HepG2 (cell line): Measurements from ENCODE around the gene C19orf44. TPM values are rescaled to one million over a fixed set of nuclear protein-coding genes. Genes with fewer than 3 reads are reported as not detected.

ENCODE experiments used
- ARID2 ChIP-seq: sonication (generic); formaldehyde crosslinking; IDR thresholded peaks from 2 replicates; pipeline ENCODE4 v1.8.1; 2022; ENCODE audit warnings: mild to moderate bottlenecking, missing genetic modification reagents, borderline replicate concordance
- CREB1 ChIP-seq, 2 experiments: fragments of 450-650 bp in 1 of 2; IDR thresholded peaks; 2 replicates each; pipeline ENCODE4 v1.6.1; 2016 to 2017; ENCODE audit warnings: control low read depth in 1 of 2, mild to moderate bottlenecking in 1 of 2, missing compliant biosample characterization in 1 of 2, missing genetic modification characterization in 1 of 2
- EP300 ChIP-seq, 3 experiments: sonication (generic) in 1 of 3; formaldehyde crosslinking in 1 of 3; IDR thresholded peaks; 2 replicates each; pipeline versions ENCODE4 v1.5.1 to v1.6.1; 2011 to 2020; ENCODE audit warnings: low read depth in 2 of 3, low read length in 2 of 3, borderline replicate concordance in 1 of 3, improper control_type of control experiment in 1 of 3, mild to moderate bottlenecking in 1 of 3, missing genetic modification reagents in 1 of 3, moderate library complexity in 1 of 3
- GATAD1 ChIP-seq: IDR thresholded peaks from 2 replicates; pipeline ENCODE4 v1.6.1; 2016; ENCODE audit warnings: missing genetic modification reagents, missing compliant biosample characterization
- HIVEP1 ChIP-seq: sonication (generic); formaldehyde crosslinking; IDR thresholded peaks from 2 replicates; pipeline ENCODE4 v1.4.0; 2020; ENCODE audit warnings: mild to moderate bottlenecking, missing genetic modification reagents
- HMG20B ChIP-seq: conservative IDR thresholded peaks from 2 replicates; pipeline ENCODE4 v1.6.1; 2016; ENCODE audit warnings: missing genetic modification reagents, missing compliant biosample characterization
- HNRNPH1 ChIP-seq: fragments of 200-400 bp; formaldehyde crosslinking; optimal IDR thresholded peaks from 2 replicates; pipeline ENCODE3; 2017; ENCODE audit warnings: mild to moderate bottlenecking, low read depth, low read length
- MAX ChIP-seq: IDR thresholded peaks from 2 replicates; pipeline ENCODE4 v1.6.1; 2012; ENCODE audit warnings: inconsistent platforms
- MAZ ChIP-seq, 2 experiments: sonication (generic) in 1 of 2; formaldehyde crosslinking in 1 of 2; IDR thresholded peaks; 2 replicates each; pipeline versions ENCODE4 v1.5.0 to v1.6.1; 2012 to 2020; ENCODE audit warnings: low read depth in 2 of 2, mild to moderate bottlenecking in 2 of 2, borderline replicate concordance in 1 of 2, improper control_type of control experiment in 1 of 2, low read length in 1 of 2, missing genetic modification reagents in 1 of 2, moderate library complexity in 1 of 2
- MXI1 ChIP-seq: IDR thresholded peaks from 3 replicates; pipeline ENCODE4 v1.6.1; 2012; ENCODE audit warnings: low read depth, low read length, inconsistent platforms, borderline replicate concordance
- NFE2L2 ChIP-seq: fragments of 150-350 bp; IDR thresholded peaks from 2 replicates; pipeline ENCODE4 v1.6.1; 2014; ENCODE audit warnings: low read length
- NFYC ChIP-seq: IDR thresholded peaks from 2 replicates; pipeline ENCODE4 v1.6.1; 2016; ENCODE audit warnings: missing genetic modification reagents, missing compliant biosample characterization
- RBM22 ChIP-seq: fragments of 200-400 bp; formaldehyde crosslinking; optimal IDR thresholded peaks from 2 replicates; pipeline ENCODE3; 2017; ENCODE audit warnings: mild to moderate bottlenecking, low read length, moderate library complexity
- RXRB ChIP-seq: IDR thresholded peaks from 2 replicates; pipeline ENCODE4 v1.6.1; 2016; ENCODE audit warnings: borderline replicate concordance, missing genetic modification reagents, missing compliant biosample characterization
- SAFB2 ChIP-seq: sonication (generic); formaldehyde crosslinking; IDR thresholded peaks from 2 replicates; pipeline ENCODE4 v1.5.1; 2020; ENCODE audit warnings: missing genetic modification reagents, low read depth, mild to moderate bottlenecking, borderline replicate concordance
- SALL2 ChIP-seq: sonication (generic); formaldehyde crosslinking; IDR thresholded peaks from 2 replicates; pipeline ENCODE4 v1.8.1; 2023; ENCODE audit warnings: mild to moderate bottlenecking, missing genetic modification reagents, inconsistent platforms
- SAP130 ChIP-seq: IDR thresholded peaks from 2 replicates; pipeline ENCODE4 v1.6.1; 2016; ENCODE audit warnings: low read depth
- TCF7 ChIP-seq: sonication (generic); IDR thresholded peaks from 2 replicates; pipeline ENCODE4 v1.6.1; 2016; ENCODE audit warnings: antibody characterized with exemption, low read depth
- TFDP2 ChIP-seq: sonication (generic); formaldehyde crosslinking; IDR thresholded peaks from 2 replicates; pipeline ENCODE4 v1.4.0; 2020; ENCODE audit warnings: missing genetic modification reagents
- WIZ ChIP-seq: sonication (generic); formaldehyde crosslinking; IDR thresholded peaks from 2 replicates; pipeline ENCODE4 v1.5.1; 2020; ENCODE audit warnings: mild to moderate bottlenecking, missing genetic modification reagents
- ZNF234 ChIP-seq: sonication (generic); formaldehyde crosslinking; conservative IDR thresholded peaks from 2 replicates; pipeline ENCODE4 v1.5.1; 2020; ENCODE audit warnings: mild to moderate bottlenecking, missing genetic modification reagents
- ZNF256 ChIP-seq: sonication (generic); formaldehyde crosslinking; conservative IDR thresholded peaks from 2 replicates; pipeline ENCODE4 v1.4.0; 2020; ENCODE audit warnings: missing genetic modification reagents
- ZNF30 ChIP-seq: sonication (generic); formaldehyde crosslinking; IDR thresholded peaks from 2 replicates; pipeline ENCODE4 v1.5.0; 2020; ENCODE audit warnings: mild to moderate bottlenecking, missing genetic modification reagents
- ZNF414 ChIP-seq: sonication (generic); formaldehyde crosslinking; IDR thresholded peaks from 2 replicates; pipeline ENCODE4 v1.5.0; 2020; ENCODE audit warnings: missing genetic modification reagents
- ZNF777 ChIP-seq: sonication (generic); formaldehyde crosslinking; IDR thresholded peaks from 2 replicates; pipeline ENCODE4 v1.4.0; 2020; ENCODE audit warnings: missing genetic modification reagents
- ZNF878 ChIP-seq: sonication (generic); formaldehyde crosslinking; IDR thresholded peaks from 2 replicates; pipeline ENCODE4 v1.8.1; 2023; ENCODE audit warnings: mild to moderate bottlenecking, missing genetic modification reagents, moderate library complexity
- ZNF891 ChIP-seq: sonication (generic); formaldehyde crosslinking; IDR thresholded peaks from 2 replicates; pipeline ENCODE4 v1.5.0; 2020; ENCODE audit warnings: mild to moderate bottlenecking, missing genetic modification reagents
- polyA plus RNA-seq, 8 experiments: library from polyadenylated mRNA; depleted of rRNA in 3 of 8; stranded (reverse) in 7 of 8; unstranded in 1 of 8; fragments of >200 nt; fragmentation: Illumina TruSeq in 4 of 8; extraction: Trizol in 4 of 8; gene quantifications; 2 replicates each; pipeline versions ENCODE4 v1.2.1 to v1.2.3, GENCODE V29; 2011 to 2016; ENCODE audit warnings: low read depth in 4 of 8, missing spikeins in 1 of 8, mixed read lengths in 1 of 8; ENCODE audit not compliant: insufficient read depth in 1 of 8
- total RNA-seq, 5 experiments: library from RNA; depleted of rRNA; stranded (reverse); fragments of >200 nt; fragmentation: Illumina TruSeq; extraction: Trizol; gene quantifications; 2 replicates each; pipeline ENCODE4 v1.2.3, GENCODE V29; 2016; ENCODE audit warnings: low read depth in 1 of 5
- TF ChIP-seq, protein P1 (sequence below): sonication (generic); formaldehyde crosslinking; conservative IDR thresholded peaks from 2 replicates; pipeline ENCODE4 v1.5.0; 2020; ENCODE audit warnings: missing genetic modification reagents

C19orf44 gene
- total and polyA plus RNA-seq, 2 of the 13 experiments (the other 11 are each of a cell fraction or from before 2014, with no cell fraction given) = 3.2 to 4.3 TPM

DNA sequence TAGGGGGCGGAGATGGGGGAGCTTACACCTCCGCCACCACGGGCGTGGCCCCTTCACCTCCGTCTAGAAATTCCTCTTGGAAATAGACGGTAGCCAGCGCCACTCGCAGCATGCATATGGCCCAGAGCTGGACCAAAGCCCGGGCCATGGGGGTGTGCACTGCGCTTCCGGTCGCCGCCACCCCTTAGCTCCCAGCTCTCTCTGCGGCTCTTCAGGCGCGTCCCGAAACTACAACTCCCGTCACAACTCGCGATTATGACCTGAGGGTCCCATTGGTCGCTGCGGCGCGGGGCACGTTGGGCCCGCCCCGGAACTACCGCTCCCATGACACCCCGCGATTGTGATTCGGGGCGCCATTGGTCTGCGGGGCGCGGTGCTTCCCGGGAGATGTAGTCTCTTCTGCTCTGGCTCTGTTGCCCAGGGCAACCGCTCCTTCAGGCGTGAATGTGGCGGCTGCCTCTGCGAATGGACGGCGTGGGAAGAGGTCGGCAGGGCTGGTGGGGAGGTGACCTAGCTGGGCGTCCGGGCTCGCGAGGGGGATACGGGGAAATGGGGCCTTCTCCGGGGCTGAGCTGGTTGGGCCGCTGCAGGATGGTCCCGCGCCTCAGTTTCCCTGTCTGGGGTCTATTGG, at the start of gene C19orf44, which contains the start of gene CALR3 (continued):
- TF ChIP-seq ZNF414 = peak; percentile 76; the same call in 1 of the 2 replicates
- TF ChIP-seq ZNF878 (CRISPR knock-in tag) = no peak
- TF ChIP-seq ZNF234 (CRISPR knock-in tag) = no peak
- peak; percentile 100 for TF ChIP-seq NFYC
- TF ChIP-seq ZNF30 (CRISPR knock-in tag) = no peak
- TF ChIP-seq SAFB2 (CRISPR knock-in tag) = no peak
- no peak for TF ChIP-seq NFE2L2
- TF ChIP-seq WIZ (CRISPR knock-in tag) = no peak
- TF ChIP-seq RXRB = peak; percentile 50; the same call in 1 of the 2 replicates
- no peak for TF ChIP-seq HMG20B (CRISPR knock-in tag)
- 0 out of 2 replicates have a peak, but pooled peaks have one; percentile 21 for TF ChIP-seq ZNF256 (CRISPR knock-in tag)
- peak; percentile 95 for TF ChIP-seq MXI1
- TF ChIP-seq MAX = peak; percentile 64
- peak; percentile 86 for TF ChIP-seq GATAD1 (CRISPR knock-in tag)
- peak in 1 of 2 experiments; percentile 3; a peak in 1 of 4 replicates for TF ChIP-seq EP300 (IDR thresholded peaks at IDR 0.05; ENCODE audit: low read depth in 2 of 2, low read length in 2 of 2)
- TF ChIP-seq EP300 (CRISPR knock-in tag; IDR thresholded peaks at IDR 0.05; ENCODE audit: borderline replicate concordance) = no peak
- TF ChIP-seq TFDP2 (CRISPR knock-in tag) = peak; percentile 85
- TF ChIP-seq, protein P1, sequence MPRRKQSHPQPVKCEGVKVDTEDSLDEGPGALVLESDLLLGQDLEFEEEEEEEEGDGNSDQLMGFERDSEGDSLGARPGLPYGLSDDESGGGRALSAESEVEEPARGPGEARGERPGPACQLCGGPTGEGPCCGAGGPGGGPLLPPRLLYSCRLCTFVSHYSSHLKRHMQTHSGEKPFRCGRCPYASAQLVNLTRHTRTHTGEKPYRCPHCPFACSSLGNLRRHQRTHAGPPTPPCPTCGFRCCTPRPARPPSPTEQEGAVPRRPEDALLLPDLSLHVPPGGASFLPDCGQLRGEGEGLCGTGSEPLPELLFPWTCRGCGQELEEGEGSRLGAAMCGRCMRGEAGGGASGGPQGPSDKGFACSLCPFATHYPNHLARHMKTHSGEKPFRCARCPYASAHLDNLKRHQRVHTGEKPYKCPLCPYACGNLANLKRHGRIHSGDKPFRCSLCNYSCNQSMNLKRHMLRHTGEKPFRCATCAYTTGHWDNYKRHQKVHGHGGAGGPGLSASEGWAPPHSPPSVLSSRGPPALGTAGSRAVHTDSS (CRISPR knock-in tag) = 0 out of 2 replicates have a peak, but pooled peaks have one; percentile 47
- no peak for TF ChIP-seq HNRNPH1
- TF ChIP-seq RBM22 = no peak
- no peak for TF ChIP-seq MAZ (IDR thresholded peaks at IDR 0.05; ENCODE audit: borderline replicate concordance, low read depth, low read length)
- peak; percentile 62 for TF ChIP-seq MAZ (CRISPR knock-in tag; IDR thresholded peaks at IDR 0.05; ENCODE audit: low read depth)
- TF ChIP-seq ZNF891 = no peak
- TF ChIP-seq SAP130 (CRISPR knock-in tag) = peak; percentile 90
- TF ChIP-seq ARID2 = no peak
- no peak for TF ChIP-seq TCF7
- TF ChIP-seq HIVEP1 = peak; percentile 68
- TF ChIP-seq CREB1 (IDR thresholded peaks at IDR 0.05) = peak; percentile 88
- TF ChIP-seq CREB1 (CRISPR knock-in tag; IDR thresholded peaks at IDR 0.05) = peak; percentile 91
- no peak for TF ChIP-seq SALL2 (CRISPR knock-in tag)
- no peak for TF ChIP-seq ZNF777 (CRISPR knock-in tag)
